ENCODE measurements around the gene OR11A1. TPM values are rescaled to one million over a fixed set of nuclear protein-coding genes. Genes with fewer than 3 reads are reported as not detected.

The OR11A1 gene
- total and polyA plus RNA-seq, 11 donors, result not detected

DNA sequence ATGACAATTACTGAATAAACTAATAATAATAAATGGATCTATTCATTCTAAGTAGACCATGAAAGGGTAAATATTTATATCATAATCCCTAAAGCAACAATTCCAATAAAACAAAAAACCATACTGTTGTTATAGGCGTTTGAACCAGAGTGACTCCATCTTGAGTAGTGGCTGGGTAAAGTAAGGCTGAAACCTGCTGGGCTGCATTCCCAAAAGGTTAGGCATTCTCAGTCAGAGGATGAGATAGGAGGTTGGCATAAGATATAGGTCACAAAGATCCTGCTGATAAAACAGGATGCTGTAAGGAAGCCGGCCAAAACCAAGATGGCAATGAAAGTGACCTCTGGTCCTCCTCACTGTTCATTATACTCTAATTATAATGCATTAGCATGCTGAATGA, 8.4 kb upstream of the OR11A1 start:
- no peak for DNase-seq
- Histone ChIP-seq H3K9me3 (no peaks in the 10 kb centered on the region), H3K27ac (no peak overlapping the region), H3K4me3 (no peak overlapping the region), H3K36me3 (no peaks in the 10 kb centered on the region), H3K27me3 (peaks cover 0 to 5% (median 0%) of the 10 kb centered on the region in 9 donors), H3K4me1 (no peaks in the 10 kb centered on the region)
- intact Hi-C loops (cut with DNase I), result no loop called here
- 70 to 83% (median 77%) methylated on average over 2 of the region's 2 CpGs for WGBS, 4 donors
- ATAC-seq, result no peak
- TF ChIP-seq POLR2A (IDR thresholded peaks at IDR 0.05), result no peak
- TF ChIP-seq, protein P1, sequence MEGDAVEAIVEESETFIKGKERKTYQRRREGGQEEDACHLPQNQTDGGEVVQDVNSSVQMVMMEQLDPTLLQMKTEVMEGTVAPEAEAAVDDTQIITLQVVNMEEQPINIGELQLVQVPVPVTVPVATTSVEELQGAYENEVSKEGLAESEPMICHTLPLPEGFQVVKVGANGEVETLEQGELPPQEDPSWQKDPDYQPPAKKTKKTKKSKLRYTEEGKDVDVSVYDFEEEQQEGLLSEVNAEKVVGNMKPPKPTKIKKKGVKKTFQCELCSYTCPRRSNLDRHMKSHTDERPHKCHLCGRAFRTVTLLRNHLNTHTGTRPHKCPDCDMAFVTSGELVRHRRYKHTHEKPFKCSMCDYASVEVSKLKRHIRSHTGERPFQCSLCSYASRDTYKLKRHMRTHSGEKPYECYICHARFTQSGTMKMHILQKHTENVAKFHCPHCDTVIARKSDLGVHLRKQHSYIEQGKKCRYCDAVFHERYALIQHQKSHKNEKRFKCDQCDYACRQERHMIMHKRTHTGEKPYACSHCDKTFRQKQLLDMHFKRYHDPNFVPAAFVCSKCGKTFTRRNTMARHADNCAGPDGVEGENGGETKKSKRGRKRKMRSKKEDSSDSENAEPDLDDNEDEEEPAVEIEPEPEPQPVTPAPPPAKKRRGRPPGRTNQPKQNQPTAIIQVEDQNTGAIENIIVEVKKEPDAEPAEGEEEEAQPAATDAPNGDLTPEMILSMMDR (IDR thresholded peaks at IDR 0.05), result no peak

DNA sequence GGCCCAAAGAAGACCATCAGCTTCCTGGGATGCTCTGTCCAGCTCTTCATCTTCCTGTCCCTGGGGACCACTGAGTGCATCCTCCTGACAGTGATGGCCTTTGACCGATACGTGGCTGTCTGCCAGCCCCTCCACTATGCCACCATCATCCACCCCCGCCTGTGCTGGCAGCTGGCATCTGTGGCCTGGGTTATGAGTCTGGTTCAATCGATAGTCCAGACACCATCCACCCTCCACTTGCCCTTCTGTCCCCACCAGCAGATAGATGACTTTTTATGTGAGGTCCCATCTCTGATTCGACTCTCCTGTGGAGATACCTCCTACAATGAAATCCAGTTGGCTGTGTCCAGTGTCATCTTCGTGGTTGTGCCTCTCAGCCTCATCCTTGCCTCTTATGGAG, 5.2 kb upstream of the OR11A1 start:
- DNase-seq (no peak), ATAC-seq (no peak)
- Histone ChIP-seq H3K4me3 (no peak overlapping the region), H3K36me3 (no peaks in the 10 kb centered on the region), H3K9me3 (no peaks in the 10 kb centered on the region), H3K4me1 (no peaks in the 10 kb centered on the region), H3K27me3 (peaks cover 0 to 5% (median 0%) of the 10 kb centered on the region in 9 donors), H3K27ac (no peak overlapping the region)
- 75 to 85% (median 79%) methylated on average over 6 of the region's 6 CpGs for WGBS, 4 donors
- intact Hi-C loops (cut with DNase I), result no loop called here
- no peak for TF ChIP-seq POLR2A (IDR thresholded peaks at IDR 0.05)
- TF ChIP-seq, protein P1 (IDR thresholded peaks at IDR 0.05), result no peak

DNA sequence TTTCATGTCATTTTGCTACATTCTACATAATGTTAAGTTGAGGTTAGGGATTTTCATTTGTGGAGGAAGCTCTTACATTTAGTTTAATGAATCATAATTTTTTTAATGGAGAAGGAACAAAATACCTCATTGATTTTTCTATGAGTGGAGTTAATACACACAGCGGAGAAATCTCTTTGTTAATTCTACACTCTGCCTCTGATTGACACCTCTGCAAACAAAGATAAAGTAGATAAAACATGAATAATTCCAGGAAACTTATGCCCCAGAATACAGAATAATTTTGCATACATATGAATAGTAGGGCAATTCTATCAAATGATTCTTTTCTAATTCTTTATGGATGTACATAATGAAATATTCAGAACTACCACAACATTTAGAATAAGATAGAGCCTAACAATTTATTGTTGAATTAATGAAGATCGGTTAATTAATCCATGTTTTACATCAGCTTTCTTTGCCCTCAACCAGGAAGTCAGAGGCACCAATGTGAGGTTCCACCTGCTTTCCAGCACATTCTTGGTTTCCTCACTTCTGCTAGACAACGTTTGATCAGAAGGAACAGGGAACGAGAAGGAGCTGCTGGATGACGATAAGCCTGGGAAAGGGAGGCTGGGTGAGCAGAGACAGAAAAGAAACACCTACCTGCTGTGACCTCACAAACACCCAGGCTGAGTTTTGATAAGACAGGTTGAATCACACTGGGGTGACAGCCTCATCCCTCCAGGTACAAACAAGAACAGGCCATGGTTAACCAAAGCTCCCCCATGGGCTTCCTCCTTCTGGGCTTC, 4.3 kb upstream of the OR11A1 start:
- intact Hi-C loops (cut with DNase I), result no loop called here
- TF ChIP-seq, protein P1 (IDR thresholded peaks at IDR 0.05), result no peak
- no peak for TF ChIP-seq POLR2A (IDR thresholded peaks at IDR 0.05)
- Histone ChIP-seq H3K9me3 (no peaks in the 10 kb centered on the region), H3K36me3 (no peaks in the 10 kb centered on the region), H3K4me3 (no peak overlapping the region), H3K27ac (no peak overlapping the region), H3K4me1 (no peaks in the 10 kb centered on the region), H3K27me3 (peaks cover 0 to 5% (median 0%) of the 10 kb centered on the region in 9 donors)
- 73 to 87% (median 77%) methylated on average over 5 of the region's 5 CpGs for WGBS, 4 donors
- no peak for DNase-seq
- ATAC-seq, result no peak

DNA sequence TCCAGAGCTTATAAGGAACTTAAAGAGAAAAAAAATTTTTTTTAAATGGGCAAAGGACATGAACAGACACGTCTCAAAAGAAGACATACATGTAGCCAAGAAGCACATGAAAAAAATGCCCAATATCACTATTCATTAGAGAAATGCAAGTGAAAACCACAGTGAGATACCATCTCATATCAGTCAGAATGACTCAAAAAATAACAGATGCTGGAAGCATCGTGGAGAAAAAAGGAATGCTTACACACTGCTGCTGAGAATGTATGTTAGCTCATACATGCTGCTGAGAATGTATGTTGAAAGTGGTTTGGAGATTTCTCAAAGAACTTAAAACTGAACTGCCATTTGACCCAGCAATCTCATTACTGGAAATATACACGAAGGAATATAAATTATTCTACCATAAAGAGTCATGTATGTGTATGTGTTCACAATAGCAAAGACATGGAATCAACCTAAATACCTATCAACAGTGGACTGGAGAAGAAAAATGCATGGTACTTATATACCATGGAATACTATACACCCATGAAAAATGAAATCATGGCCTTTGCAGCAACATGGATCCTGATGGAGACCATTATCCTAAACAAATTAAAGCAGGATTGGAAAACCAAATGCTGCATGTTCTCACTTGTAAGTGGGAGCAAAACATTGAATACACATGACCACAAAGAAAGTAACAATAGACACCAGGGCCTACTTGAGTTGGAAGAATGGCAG, 5.2 kb downstream of the OR11A1 start:
- Histone ChIP-seq H3K9me3 (peaks cover 0 to 2% (median 0%) of the 10 kb centered on the region in 12 donors), H3K27me3 (peaks cover 0 to 23% (median 0%) of the 10 kb centered on the region in 9 donors), H3K36me3 (no peaks in the 10 kb centered on the region), H3K4me1 (no peaks in the 10 kb centered on the region), H3K27ac (no peak overlapping the region), H3K4me3 (no peak overlapping the region)
- ATAC-seq (no peak), DNase-seq (no peak)
- WGBS, 4 donors, result 71 to 76% (median 74%) methylated on average over 3 of the region's 3 CpGs
- TF ChIP-seq, protein P1 (IDR thresholded peaks at IDR 0.05), result no peak
- no peak for TF ChIP-seq POLR2A (IDR thresholded peaks at IDR 0.05)
- intact Hi-C loops (cut with DNase I), result no loop called here
